ENCODE data around the gene ACAN.

The ACAN gene

GRCh38 chr15:88881775-88882174 lies 78.5 kb downstream of the ACAN start:
- no peak for TF ChIP-seq CTCF (IDR thresholded peaks at IDR 0.05; ENCODE audit: low read depth, low read length)
- peak in 1 of 2 donors; percentile 21 for DNase-seq (ENCODE audit: low read depth in 2 of 2)
- H3K4me3 ChIP-seq (replicated peaks in 1 of 2; ENCODE audit: low read depth in 2 of 2, low read length in 2 of 2): no peak overlapping the region

DNA sequence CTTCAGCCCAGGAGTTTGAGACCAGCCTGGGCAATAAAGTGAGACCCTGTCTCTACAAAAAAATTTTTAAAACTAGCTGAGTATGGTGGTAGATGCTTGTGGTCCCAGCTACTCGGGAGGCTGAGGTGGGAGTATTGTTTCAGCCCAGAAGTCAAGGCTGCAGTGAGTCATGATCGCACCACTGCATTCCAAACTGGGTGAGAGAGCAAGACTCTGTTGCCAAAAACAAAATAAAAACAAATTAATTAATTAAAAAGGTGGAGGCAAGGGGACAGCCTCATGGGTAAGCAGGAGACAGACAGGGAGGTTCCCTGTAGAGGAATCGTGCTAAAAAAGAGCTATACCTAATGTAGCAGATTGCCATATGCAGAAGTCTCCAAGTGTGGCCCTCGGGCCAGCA lies 79.5 kb downstream of the ACAN start:
- H3K4me3 ChIP-seq (replicated peaks in 1 of 2; ENCODE audit: low read depth in 2 of 2, low read length in 2 of 2): no peak overlapping the region
- DNase-seq (ENCODE audit: low read depth in 2 of 2): peak; percentile 56 to 61
- TF ChIP-seq CTCF (IDR thresholded peaks at IDR 0.05; ENCODE audit: low read depth, low read length): no peak

DNA sequence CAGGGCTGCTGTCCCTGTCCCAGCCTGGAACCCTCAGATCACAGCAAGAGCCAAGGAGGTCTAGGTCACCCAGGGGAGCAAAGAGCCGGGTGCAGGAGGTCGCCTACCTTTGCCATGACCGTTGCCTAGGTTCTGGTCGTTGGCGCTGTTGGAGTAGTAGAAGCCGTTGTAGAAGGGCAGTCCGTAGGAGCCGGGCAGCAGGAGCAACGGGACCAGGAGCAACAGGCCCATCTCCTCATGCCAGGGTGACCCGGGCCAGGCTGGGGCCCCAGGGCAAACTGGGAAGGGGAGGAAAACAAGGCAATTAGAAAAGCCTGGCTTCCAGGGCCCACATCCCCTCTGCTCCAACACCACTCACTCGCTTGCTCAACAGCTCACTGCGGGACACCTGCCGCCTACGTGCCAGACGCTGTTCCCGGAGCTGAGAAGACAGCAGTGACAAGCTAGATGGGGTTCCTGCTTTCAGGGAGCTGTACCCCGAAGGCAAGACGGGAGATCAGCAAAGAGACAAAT lies 83.9 kb downstream of the ACAN start:
- no peak for TF ChIP-seq CTCF (IDR thresholded peaks at IDR 0.05; ENCODE audit: low read depth, low read length)
- no peak for DNase-seq (ENCODE audit: low read depth in 2 of 2)
- no peak overlapping the region for H3K4me3 ChIP-seq (replicated peaks in 1 of 2; ENCODE audit: low read depth in 2 of 2, low read length in 2 of 2)

- DNase-seq (ENCODE audit: low read depth in 2 of 2): no peak
- H3K4me3 ChIP-seq (replicated peaks in 1 of 2; ENCODE audit: low read depth in 2 of 2, low read length in 2 of 2): no peak overlapping the region
- no peak for TF ChIP-seq CTCF (IDR thresholded peaks at IDR 0.05; ENCODE audit: low read depth, low read length)
Observed at GRCh38 chr15:88888719-88889118, 85.5 kb downstream of the ACAN start.

- DNase-seq (ENCODE audit: low read depth in 2 of 2): no peak
- TF ChIP-seq CTCF (IDR thresholded peaks at IDR 0.05; ENCODE audit: low read depth, low read length): no peak
- no peak overlapping the region for H3K4me3 ChIP-seq (replicated peaks in 1 of 2; ENCODE audit: low read depth in 2 of 2, low read length in 2 of 2)
Observed at GRCh38 chr15:88890495-88890894, 87.3 kb downstream of the ACAN start.

DNA sequence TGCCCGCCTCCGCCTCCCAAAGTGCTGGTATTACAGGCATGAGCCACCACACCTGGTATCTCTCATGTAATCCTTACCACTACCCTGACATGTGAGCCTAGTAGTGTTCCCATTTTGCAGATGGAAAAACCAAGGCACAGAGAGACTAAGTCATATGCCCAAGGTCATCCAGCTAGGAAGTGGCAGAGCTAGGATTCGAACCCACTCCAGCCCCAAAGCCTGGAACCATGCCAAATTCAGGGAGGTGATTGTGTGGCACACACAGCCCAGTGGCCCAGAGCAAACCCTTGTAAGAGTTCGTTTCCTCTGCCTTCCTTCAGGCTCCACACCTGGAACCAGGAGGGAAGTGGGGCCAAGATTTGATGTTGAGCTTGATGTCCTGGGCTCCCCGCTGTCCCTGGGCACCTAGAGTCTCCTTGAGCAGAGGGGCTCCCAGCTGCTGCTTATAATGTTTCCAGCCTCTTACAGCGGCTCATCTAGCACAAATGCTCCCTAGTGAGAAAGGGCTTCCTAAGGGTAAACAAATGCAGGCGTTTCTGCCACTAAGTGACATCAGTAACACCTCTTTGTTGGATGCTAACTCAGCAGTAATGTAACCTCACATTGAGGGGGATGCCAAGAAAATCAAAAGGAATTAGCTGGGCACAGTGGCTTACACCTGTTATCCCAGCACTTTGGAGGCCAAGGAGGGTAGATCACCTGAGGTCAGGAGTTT lies 88.5 kb downstream of the ACAN start:
- H3K4me3 ChIP-seq (replicated peaks in 1 of 2; ENCODE audit: low read depth in 2 of 2, low read length in 2 of 2): no peak overlapping the region
- DNase-seq (ENCODE audit: low read depth in 2 of 2): no peak
- TF ChIP-seq CTCF (IDR thresholded peaks at IDR 0.05; ENCODE audit: low read depth, low read length): no peak
